Medulla oblongata (tissue), 1 donor: ENCODE results near the gene SCN3A.
A peak's percentile ranks its signal among the peaks of the same experiment; 100 is the strongest.

Experiments
- DNase-seq: peaks from one replicate; pipeline ENCODE4 v3.0.0-alpha.2; 2015; ENCODE audit errors: extremely low spot score

The SCN3A gene

DNA sequence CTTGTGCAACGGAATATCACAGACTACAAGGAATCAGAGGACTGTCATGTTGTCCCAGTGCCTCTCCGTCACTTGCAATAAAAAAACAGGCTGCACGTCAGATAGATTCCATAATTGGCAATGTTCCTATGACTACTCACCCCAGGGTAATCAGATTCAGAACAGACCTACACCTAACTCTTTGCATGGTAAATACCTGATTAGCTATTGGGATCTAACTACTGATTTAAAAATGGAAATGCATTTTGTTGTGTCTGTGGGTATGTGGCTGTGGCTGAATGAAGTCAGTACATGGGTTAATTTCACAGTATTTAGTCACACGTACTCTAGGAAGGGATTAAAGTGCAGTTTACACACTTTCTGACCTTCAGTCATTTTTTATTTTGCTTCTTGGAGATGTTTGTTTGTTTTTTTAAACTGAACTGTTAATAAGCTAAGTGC is 91.7 kb downstream of the SCN3A start:
- DNase-seq = no peak

DNA sequence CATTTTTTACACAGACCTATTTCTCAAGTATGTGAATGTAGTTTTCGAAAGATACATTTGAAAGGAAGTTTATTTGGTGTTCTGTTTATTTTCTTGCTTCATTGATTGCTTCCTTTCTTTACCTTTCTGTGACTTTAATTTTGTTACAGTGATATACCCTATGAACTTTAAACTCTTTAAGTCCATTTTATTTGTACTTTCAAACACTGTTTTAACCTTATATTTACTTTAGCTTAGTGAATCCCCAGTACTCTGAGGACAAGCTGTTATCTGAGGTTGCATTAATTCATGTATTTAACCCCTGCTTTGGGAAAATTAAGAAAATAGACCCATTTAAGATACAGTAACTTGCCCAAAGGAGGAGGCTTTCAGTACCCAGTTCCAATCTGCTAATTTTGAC is 93.5 kb downstream of the SCN3A start:
- DNase-seq = no peak

DNA sequence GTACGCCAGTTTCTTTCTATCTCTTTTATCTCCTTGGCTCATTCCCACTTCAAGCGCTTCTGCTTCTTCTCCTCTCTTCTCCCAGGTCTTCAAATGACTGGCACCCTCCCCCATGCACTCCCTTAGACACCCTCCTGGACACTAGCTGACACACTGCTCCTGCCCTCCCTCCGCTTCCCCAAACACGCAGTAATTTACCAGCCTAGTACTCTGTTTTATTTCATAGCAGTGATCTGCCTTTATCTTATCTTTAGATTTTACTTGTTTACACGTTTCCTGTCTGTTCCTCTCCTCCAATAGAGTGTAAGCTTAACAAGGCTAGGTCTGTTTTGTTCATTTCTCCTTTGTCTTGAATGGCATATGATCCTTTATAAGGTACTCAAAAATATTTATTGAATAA is 93.9 kb downstream of the SCN3A start:
- DNase-seq = no peak

DNA sequence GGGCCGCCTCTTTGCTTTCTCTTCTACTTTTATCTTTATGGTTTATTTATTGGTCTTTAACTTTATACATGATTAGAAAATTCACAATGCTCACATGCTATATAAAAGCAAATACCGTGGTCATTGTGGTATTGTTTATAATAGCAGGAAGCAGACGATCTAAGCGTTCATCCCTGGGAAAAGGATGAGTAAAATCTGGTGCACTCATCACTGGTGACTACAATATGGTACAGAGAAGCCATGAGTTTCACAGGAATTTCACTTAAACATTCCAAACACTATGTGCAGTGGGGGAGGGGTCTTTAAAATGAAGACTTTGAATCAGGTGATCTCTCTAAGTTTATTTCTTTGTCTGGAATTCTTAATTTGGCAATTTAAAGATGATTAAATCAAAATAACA is 97.9 kb downstream of the SCN3A start:
- DNase-seq = no peak

DNA sequence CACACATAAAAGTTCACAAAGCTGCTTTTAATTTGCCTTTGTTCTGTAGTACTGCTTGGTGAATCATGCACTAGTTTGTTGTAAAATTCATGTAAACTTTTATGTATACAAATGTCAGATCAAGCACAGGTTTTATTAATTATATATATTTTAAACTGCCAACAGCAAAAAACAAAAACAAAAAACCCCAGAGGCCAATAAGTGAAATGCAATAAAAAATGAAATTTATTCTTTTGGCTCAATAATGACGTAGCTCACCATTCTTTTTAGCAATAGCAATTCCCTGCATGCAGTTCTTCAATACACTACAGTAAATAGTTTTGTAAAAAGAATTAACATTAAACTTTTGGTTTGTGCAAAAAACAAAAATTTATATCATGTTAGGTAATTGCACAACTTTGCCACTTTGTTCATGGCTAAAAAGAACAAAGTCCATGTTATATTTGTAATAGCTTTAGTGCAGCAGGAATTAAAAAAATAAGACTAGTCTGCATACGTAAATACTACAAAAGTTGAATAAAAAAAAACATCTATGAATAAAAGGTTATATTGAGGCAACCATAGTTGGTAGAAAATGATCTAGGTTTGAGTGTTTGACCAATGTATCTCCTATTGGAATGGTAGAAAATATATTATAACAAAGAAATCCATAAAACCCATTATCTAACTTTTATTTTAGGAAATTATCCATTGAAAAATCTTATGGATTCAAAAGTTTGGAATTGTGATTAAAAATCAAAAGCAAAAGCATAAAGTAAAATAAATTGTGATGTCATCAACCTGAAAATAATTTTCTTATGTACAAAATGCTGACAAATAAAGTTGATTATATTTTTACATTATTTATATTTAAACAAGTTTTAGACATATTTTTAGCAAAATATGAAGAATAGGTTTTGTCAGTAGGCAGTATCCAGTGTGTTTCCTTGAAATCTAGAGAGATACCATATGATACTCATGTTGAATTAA is 115.6 kb downstream of the SCN3A start:
- no peak for DNase-seq

DNA sequence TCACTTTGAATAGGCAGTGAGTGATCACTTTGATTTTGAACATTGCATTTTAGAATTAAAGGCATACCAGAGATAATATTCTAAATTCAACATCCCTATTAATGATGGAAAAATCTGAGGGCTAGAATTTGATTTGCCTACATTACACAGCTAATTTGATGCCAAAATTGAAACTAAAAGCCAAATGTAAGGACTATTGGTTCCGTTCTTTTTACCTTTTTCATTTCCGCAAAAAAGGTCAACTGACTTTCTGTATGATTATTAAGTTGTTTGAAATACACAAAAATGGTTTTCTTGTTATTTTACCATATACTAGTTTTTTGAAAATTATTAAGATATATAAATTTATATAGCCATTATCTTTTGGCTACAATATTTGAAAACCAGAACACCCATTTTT is 117.5 kb downstream of the SCN3A start:
- DNase-seq = no peak

DNA sequence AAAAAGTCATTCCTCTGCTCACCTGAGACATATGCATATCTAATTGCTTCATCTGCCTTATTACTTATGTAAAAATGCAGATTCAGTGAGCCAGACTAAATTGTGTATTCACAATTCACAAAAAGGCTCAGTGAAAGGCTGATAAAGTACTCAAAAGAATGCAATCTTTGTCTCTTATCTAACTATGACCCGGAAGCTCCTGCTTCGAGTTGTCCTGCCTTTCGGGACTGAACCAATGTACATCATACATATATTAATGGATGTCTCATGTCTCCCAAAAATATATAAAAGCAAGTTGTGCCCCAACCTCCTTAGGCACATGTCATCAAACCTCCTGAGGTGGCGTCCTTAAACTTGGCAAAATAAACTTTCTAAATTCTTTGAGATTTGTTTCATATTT is 120.5 kb downstream of the SCN3A start:
- no peak for DNase-seq

DNA sequence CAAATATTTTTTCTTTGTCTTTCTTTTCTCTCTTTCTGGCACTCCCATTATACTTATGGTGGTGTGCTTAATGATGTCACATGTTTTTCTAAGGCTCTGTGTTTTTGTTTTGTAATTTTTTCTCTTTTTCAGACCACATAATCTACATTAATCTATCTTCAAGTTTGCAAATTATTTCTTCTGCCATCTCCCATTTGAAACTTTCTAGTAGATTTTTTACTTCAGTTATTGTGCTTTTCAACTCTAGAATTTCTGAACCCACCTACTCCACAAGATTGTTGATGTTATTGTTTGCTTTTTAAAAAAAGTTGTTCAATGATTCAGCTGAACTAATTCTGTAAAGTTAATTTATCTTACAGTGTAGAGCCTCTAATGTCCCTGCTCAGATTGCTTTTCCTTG is 121.4 kb downstream of the SCN3A start:
- no peak for DNase-seq

DNA sequence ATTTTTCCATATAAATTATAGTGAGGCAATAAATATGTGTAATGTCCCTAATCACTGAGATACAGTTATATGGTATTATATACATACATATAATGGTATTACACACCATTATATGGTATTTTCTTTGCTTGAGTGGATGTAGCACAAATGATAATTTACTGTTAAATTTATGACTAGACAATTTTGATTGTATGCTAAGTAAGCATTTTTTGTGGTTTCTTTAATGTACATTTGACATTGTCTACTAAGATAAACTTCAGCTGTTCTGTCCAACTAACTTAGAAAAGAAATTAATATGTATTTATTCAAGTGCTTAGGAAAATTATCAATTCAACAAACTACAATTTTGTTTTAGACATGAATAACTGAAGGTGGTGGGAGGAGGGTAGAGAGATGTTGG is 122.6 kb downstream of the SCN3A start:
- no peak for DNase-seq

DNA sequence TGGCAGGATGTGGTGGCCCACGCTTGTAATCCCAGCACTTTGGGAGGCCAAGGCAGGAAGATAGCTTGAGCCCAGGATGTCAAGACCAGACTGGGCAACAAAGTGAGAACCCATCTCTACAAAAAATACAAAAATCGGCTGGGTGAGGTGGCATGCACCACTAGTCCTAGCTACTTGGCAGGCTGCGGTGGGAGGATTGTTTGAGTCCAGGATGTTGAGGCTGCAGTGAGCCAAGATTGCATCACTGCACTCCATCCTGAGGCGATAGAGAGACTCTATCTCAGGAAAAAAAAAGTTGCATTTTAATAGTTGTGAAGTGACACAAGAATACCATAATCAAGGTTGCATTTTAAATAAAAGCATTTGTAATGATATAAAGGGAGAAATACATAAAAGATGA is 124.4 kb downstream of the SCN3A start:
- no peak for DNase-seq

DNA sequence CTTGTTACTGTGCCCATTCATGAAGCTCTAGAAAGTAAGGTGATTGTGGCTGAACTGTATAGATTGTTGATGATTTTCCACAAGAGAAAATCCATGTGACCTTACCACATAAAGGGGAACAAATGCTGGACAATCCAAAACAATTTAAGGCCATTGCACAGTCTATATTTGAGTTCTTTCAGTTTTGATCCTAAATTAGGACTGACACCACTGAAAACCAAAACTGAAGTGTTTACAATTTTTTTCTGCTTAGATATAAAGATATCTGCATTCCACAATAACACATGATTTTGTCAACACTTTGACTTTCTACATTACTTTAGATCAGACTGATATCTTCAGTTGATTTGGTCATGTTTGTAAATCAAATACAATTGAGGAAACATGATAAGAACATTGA is 124.9 kb downstream of the SCN3A start:
- DNase-seq = no peak

DNA sequence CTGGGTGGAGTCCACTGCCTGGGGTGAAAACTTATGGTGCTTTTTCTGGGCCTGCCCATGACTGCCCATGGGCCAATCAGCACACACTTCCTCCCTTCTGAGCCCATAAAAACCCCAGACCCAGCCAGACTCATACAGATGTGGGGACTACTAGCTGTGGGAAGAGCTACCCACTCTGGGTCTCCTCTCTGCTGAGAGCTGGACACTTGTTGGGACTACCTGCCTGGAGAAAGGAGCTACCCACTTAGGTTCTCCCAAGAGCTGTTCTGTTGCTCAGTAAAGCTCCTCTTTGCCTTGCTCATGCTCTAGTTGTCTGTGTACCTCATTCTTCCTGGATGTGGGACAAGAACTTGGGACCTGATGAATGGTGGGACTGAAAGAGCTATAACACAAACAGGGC is 129.0 kb downstream of the SCN3A start:
- DNase-seq = no peak

DNA sequence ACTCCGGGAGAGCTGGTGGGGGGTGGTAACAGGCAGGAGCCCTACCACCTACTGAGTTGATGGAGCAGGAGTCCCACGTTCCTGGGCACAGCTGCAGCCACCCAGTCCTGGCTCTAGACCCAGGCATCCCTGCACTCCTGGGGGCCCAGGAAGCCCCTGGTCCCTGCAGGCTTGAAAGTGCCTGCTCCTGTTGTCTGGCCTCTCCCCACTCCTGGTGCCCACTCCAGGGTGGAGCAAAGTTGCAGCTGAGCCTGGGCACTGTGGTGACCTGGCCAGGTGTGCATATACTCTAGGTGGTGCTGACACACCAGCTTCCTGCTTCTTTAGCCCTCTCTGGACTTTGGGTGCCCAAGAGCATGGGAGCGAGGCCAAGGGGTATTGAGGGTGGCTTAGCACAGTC is 129.5 kb downstream of the SCN3A start:
- no peak for DNase-seq

DNA sequence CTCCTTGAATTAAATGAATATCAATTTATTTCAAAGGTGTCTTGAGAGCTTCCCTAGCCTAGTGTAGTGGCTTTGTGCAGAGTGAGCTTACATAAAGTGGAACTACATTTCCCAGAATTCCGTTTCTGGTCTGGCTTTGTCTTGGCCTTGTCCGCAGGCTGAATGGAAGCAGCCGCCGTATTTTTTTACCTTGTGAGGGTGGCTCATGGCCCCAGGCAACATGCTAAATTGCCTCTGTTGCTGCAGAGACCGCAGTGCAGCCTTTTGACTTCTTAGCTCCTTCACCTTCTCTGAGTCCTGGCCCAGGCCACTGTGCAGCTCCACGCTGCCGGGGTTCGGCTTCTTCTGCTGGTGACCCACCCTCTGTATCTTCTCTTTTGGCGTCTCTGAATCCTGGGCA is 133.8 kb downstream of the SCN3A start:
- no peak for DNase-seq

DNA sequence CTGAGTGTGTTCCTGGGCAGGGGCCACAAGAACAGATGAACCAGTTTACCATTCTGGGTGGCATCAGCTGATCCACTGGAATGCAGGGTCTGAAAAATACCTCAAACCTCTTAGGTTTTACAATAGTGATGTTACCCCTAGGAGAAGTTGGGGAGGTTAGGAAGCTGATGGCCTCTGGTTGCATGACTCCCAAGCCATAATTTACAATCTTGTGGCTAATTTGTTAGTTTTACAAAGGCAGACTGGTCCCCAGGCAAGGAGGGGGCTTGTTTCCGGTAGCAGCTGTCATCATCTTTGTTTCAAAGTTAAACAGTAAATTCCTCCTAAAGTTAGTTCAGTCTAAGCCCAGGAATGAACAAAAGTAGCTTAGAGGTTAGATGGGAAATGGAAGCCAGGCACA is 134.7 kb downstream of the SCN3A start:
- no peak for DNase-seq

DNA sequence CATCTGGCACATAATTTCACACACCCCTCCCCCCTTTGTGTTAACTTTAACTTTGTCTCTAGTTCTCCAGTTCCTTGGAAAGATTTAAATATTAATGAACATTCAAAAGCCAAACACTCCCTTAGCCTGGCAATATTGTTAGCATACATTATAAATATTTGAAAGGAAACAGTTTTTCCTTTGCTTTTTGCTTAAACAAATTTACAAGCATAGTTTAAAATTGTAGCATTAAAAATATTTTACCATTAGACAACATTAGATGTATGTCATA is 135.4 kb downstream of the SCN3A start:
- no peak for DNase-seq

DNA sequence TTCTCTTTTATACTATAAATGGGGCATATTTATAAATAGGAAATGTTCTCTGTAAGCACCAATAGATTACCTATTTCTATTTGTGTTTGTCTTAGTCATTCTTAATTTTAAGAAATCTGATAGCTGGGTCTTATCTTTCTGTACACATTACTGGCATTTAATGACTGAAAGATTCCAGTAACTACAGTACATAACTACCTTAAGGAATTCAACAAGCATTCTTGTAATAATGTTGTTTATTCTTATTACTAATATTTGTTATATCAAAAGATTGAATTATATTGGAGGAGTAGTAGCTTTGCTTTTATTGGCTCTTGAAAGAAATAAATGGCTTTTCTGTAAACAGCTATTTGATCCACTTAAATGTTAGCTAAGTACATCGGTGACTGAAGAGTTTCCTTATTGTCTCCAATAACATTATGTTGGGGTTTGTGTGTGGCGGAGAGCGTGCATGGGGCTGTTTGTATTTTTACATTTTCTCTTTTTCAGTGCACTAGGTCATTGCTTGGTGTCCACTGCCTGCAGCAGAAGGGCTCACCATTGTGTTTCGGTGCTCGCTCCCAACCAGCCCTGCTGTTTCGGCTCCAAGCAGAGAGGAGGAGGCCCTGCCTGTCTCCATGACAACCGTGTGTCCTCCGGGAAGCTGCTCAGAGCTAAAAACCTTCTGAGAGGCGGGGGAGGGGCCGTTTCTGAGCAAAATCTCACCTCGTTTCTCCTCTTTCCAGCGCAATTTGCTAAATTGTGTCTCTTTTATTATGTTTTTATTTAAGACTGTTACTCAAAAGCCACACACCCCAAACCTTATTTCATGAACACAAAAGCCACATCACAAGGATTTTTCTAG is 136.0 kb downstream of the SCN3A start:
- DNase-seq = peak; percentile 89

DNA sequence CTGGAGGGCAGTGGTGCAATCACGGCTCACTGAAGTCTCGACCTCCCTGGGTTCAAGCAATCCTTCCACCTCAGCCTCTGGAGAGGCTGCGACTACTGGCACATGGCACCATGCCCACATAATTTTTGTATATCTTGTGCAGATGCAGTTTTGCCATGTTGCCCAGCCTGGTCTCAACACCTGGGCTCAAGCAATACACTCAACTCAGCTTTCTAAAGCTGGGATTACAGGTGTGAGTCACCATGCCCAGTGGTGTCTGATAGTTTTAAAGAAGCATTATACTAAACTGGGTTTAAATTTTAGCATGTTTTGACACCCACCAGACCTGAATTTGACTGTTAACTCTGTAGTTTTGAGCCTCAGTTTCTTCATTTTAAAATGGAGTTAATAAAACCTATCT is 139.1 kb downstream of the SCN3A start:
- no peak for DNase-seq

DNA sequence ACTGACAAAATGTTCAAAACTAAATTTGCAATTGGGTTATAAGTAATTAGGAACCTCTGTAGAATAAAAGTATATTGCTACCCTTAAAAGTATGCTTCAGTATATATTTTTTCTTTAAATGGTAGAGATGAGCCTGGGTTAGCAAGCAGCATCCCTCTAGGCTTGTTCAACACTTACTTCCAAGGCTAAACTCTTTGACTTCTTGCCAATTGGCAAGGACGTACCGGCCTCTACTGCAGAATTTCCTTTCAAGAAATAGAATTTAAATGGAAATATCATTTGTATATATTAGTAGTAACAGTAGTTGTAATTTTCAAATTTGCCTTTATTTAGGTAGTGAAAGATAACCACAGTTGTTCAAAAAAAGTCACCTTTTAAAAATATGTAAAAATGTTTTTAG is 143.4 kb downstream of the SCN3A start:
- no peak for DNase-seq

DNA sequence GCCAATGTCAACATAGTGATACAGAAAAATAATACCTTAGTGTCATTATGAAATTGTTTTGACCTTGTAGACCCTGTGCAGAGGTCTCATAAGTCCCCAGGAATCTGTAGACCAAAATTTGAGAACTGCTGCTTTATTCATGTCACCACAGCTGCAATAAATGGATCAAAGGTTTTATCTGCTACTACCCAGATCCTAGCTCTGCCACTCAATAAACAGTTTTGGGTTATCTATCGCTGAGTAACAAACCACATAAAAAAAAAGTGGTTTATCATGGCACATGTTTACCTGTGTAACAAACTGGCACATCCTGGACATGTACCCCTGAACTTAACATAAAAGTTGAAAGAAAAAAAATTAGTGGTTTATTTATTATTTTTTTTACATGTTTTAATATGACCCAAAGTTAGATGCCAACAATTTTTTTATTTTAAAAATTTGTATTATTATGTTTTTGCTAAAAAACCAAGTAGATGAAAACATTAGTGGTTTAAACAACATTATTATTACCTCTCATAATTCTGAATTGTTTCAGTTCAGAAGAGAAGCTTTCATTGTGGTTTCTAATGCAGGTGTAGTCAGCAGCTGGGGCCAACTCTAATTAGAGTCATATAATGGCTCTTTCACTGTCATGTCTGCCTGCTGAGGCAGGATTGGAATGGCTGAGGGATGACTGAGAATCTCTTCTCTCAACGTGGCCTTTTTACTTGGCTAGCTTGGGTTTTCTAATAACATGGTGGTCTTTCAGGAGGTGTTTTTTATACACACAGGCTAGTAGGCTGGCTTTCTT is 145.2 kb downstream of the SCN3A start:
- no peak for DNase-seq

DNA sequence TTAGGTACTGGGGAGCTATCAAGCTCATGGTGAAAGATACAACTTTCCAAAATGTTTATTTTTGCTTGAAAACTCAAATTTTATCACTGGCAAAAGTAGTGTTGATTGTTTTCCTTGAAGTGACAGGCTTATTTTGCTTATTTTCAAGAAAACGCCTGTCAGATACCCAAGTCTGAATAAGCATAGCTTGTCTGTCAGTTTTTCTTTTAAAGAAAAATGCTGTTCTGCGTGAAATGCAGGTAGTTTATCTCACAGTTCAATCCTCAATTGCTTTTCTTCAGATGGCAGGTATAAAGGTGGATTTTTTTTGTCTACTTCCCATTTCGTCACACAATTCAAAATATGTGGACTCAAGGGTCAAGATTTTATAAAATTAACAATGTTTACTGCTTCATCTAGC is 145.9 kb downstream of the SCN3A start:
- DNase-seq = no peak

DNA sequence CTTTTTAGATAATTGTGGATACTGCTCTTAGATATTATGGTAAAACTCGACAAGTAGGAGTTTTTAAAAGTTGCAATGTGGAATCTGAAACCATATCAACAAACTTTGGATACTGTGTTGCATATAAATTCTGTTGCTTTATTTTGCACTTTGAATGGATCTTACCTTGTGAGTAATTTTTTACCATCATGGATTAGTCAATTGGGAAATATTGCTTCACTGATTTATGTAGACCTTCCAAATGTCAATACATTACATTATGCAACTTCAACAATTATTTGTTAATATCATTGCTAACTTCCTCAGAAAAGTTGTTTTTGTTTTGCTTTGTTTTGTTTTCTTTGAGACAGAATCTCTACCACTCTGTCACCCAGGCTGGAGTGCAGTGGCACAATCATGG is 146.5 kb downstream of the SCN3A start:
- no peak for DNase-seq
